Measurements from ENCODE around the gene GINS2. TPM values are rescaled to one million over a fixed set of nuclear protein-coding genes. Genes with fewer than 3 reads are reported as not detected.
A peak's percentile ranks its signal among the peaks of the same experiment; 100 is the strongest.

GINS2 gene
- total RNA-seq, 1 experiment from 2014 or later: 53.3 TPM

DNA sequence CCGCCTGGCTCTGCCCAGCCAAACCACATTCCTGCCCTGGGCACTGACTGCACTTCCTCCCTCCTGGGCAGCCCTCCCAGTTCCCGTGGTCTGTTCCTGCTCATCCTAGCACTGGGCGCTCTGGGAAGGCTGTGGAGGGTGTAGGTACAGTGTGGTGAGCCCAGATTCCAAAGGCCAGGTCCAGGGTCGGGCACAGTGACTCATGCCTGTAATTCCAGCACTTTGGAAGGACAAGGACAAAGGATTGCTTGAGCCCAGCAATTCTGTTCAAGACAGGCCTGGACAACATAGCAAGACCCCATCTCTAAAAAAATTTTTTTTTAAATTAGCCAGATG, 31.5 kb upstream of the GINS2 start:
- no peaks in the 10 kb centered on the region for H3K9me2 ChIP-seq (ENCODE audit: insufficient read depth)
- H3K9ac ChIP-seq (ENCODE audit: low read length): no peak overlapping the region
- no peaks in the 10 kb centered on the region for H3K27me3 ChIP-seq (ENCODE audit: insufficient read depth, low read length)
- ChIA-PET CTCF (interaction anchor here (0.7 to 1.7 kb wide), 4 partner anchors 9 to 352 kb away, joined by 3 to 4 read pairs (median 4); no protein-coding TSS in a partner anchor), POLR2A (no interaction called here), RAD21 (ENCODE audit: low non-redundant PET in 1 of 2, low total read pairs in 2 of 2, uncharacterized antibody in 2 of 2, unreplicated experiment in 2 of 2) (no interaction called here)
- no peak overlapping the region for H2AFZ ChIP-seq (ENCODE audit: low read depth, low read length, poor library complexity, severe bottlenecking)
- no peaks in the 10 kb centered on the region for H3K36me3 ChIP-seq (ENCODE audit: control insufficient read depth in 1 of 2, insufficient read depth in 2 of 2, low read length in 2 of 2)
- BruUV-seq (replicated peaks): no TSS peak
- H3K4me3 ChIP-seq (replicated peaks in 1 of 2; ENCODE audit: low read depth in 1 of 2, low read length in 2 of 2): no peak overlapping the region
- no peaks in the 10 kb centered on the region for H3K9me3 ChIP-seq (ENCODE audit: control insufficient read depth in 1 of 2, insufficient read depth in 1 of 2, low read depth in 1 of 2, low read length in 2 of 2)
- no peaks in the 10 kb centered on the region for H3K79me2 ChIP-seq (ENCODE audit: insufficient read depth, low read length)
- H3K4me1 ChIP-seq (ENCODE audit: control insufficient read depth in 1 of 2, insufficient read depth in 2 of 2, low read length in 2 of 2): peaks cover 22 to 40% of the 10 kb centered on the region in 2 experiments
- TF ChIP-seq EZH2 (IDR thresholded peaks at IDR 0.05) (no peak), ELF1 (IDR thresholded peaks at IDR 0.05; ENCODE audit: borderline replicate concordance, low read depth) (no peak), SP1 (IDR thresholded peaks at IDR 0.05; ENCODE audit: low read depth) (peak; percentile 70; the same call in 1 of the 2 replicates)
- peak; percentile 67 for ATAC-seq
- peak overlapping the region; percentile 34; the same call in 1 of the 2 replicates for H3K4me2 ChIP-seq (ENCODE audit: low read length)
- no peaks in the 10 kb centered on the region for H4K20me1 ChIP-seq (ENCODE audit: insufficient read depth)
- no peak for DNase-seq (ENCODE audit: low read depth, low spot score)
- peak overlapping the region; percentile 22; the same call in 1 of the 2 replicates for H3K27ac ChIP-seq (ENCODE audit: low read depth, low read length)
- intact Hi-C loops (cut with micrococcal nuclease): no loop called here

- POLR2A ChIA-PET: no interaction called here
- Histone ChIP-seq H3K36me3 (ENCODE audit: control insufficient read depth in 1 of 2, insufficient read depth in 2 of 2, low read length in 2 of 2) (no peaks in the 10 kb centered on the region), H3K9ac (ENCODE audit: low read length) (no peak overlapping the region), H3K4me3 (replicated peaks in 1 of 2; ENCODE audit: low read depth in 1 of 2, low read length in 2 of 2) (no peak overlapping the region), H2AFZ (ENCODE audit: low read depth, low read length, poor library complexity, severe bottlenecking) (no peak overlapping the region), H3K27me3 (ENCODE audit: insufficient read depth, low read length) (no peaks in the 10 kb centered on the region), H3K79me2 (ENCODE audit: insufficient read depth, low read length) (no peaks in the 10 kb centered on the region), H3K27ac (ENCODE audit: low read depth, low read length) (peak overlapping the region; percentile 22; the same call in 1 of the 2 replicates), H3K9me2 (ENCODE audit: insufficient read depth) (no peaks in the 10 kb centered on the region), H3K4me1 (ENCODE audit: control insufficient read depth in 1 of 2, insufficient read depth in 2 of 2, low read length in 2 of 2) (peaks cover 22 to 40% of the 10 kb centered on the region in 2 experiments), H3K4me2 (ENCODE audit: low read length) (peak overlapping the region; percentile 34; the same call in 1 of the 2 replicates), H4K20me1 (ENCODE audit: insufficient read depth) (no peaks in the 10 kb centered on the region), H3K9me3 (ENCODE audit: control insufficient read depth in 1 of 2, insufficient read depth in 1 of 2, low read depth in 1 of 2, low read length in 2 of 2) (no peaks in the 10 kb centered on the region)
- ATAC-seq (no peak), DNase-seq (ENCODE audit: low read depth, low spot score) (no peak)
- intact Hi-C loops (cut with micrococcal nuclease): loop anchor here (2.0 to 5.0 kb wide), 3 partner anchors 45 to 302 kb away; no protein-coding TSS in a partner anchor
- no TSS peak for BruUV-seq (replicated peaks)
- CTCF ChIA-PET: interaction anchor here (0.7 to 1.7 kb wide), 4 partner anchors 10 to 351 kb away, joined by 3 to 4 read pairs (median 4); no protein-coding TSS in a partner anchor
- RAD21 ChIA-PET (ENCODE audit: low non-redundant PET in 1 of 2, low total read pairs in 2 of 2, uncharacterized antibody in 2 of 2, unreplicated experiment in 2 of 2): no interaction called here
- TF ChIP-seq, protein P1, sequence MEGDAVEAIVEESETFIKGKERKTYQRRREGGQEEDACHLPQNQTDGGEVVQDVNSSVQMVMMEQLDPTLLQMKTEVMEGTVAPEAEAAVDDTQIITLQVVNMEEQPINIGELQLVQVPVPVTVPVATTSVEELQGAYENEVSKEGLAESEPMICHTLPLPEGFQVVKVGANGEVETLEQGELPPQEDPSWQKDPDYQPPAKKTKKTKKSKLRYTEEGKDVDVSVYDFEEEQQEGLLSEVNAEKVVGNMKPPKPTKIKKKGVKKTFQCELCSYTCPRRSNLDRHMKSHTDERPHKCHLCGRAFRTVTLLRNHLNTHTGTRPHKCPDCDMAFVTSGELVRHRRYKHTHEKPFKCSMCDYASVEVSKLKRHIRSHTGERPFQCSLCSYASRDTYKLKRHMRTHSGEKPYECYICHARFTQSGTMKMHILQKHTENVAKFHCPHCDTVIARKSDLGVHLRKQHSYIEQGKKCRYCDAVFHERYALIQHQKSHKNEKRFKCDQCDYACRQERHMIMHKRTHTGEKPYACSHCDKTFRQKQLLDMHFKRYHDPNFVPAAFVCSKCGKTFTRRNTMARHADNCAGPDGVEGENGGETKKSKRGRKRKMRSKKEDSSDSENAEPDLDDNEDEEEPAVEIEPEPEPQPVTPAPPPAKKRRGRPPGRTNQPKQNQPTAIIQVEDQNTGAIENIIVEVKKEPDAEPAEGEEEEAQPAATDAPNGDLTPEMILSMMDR (IDR thresholded peaks at IDR 0.05 in 2 of 3, conservative IDR thresholded peaks at IDR 0.05 in 1 of 3; ENCODE audit: borderline replicate concordance in 1 of 3, insufficient read depth in 1 of 3, low read depth in 2 of 3, low read length in 2 of 3): no peak
- TF ChIP-seq JUND (IDR thresholded peaks at IDR 0.05): no peak
- TF ChIP-seq ZBTB33 (IDR thresholded peaks at IDR 0.05; ENCODE audit: extremely low read depth, insufficient replicate concordance, low read length): no peak
- no peak for TF ChIP-seq ELF1 (IDR thresholded peaks at IDR 0.05; ENCODE audit: borderline replicate concordance, low read depth)
- no peak for TF ChIP-seq ATF3 (IDR thresholded peaks at IDR 0.05)
- no peak for TF ChIP-seq POLR2AphosphoS5 (IDR thresholded peaks at IDR 0.05; ENCODE audit: low read depth, low read length)
- TF ChIP-seq SRF (IDR thresholded peaks at IDR 0.05; ENCODE audit: low read depth): no peak
- TF ChIP-seq REST (IDR thresholded peaks at IDR 0.05; ENCODE audit: low read depth): no peak
- no peak for TF ChIP-seq POLR2A (IDR thresholded peaks at IDR 0.05; ENCODE audit: borderline replicate concordance, extremely low read depth, insufficient read depth, insufficient read length)
These were observed 31.0 kb upstream of the GINS2 start for GRCh38 chr16:85719605-85720301.
